22Rv1 (cell line): ENCODE measurements around the gene KICS2.

Experiments used
- H3K27ac ChIP-seq: fragments of 450-650 bp; 2 replicates; pipeline ENCODE4 v1.5.1; 2017
- CTCF ChIP-seq: fragments of 450-650 bp; IDR thresholded peaks from 2 replicates; pipeline ENCODE4 v1.5.1; 2017; ENCODE audit warnings: mild to moderate bottlenecking
- ZFX ChIP-seq: fragments of 450-650 bp; IDR thresholded peaks from 2 replicates; pipeline ENCODE4 v1.6.1; 2017; ENCODE audit warnings: antibody characterized with exemption, borderline replicate concordance

Gene KICS2

GRCh38 chr12:64177001-64177400, 45.1 kb downstream of the KICS2 start:
- no peak overlapping the region for H3K27ac ChIP-seq
- TF ChIP-seq CTCF (no peak), ZFX (no peak)

DNA sequence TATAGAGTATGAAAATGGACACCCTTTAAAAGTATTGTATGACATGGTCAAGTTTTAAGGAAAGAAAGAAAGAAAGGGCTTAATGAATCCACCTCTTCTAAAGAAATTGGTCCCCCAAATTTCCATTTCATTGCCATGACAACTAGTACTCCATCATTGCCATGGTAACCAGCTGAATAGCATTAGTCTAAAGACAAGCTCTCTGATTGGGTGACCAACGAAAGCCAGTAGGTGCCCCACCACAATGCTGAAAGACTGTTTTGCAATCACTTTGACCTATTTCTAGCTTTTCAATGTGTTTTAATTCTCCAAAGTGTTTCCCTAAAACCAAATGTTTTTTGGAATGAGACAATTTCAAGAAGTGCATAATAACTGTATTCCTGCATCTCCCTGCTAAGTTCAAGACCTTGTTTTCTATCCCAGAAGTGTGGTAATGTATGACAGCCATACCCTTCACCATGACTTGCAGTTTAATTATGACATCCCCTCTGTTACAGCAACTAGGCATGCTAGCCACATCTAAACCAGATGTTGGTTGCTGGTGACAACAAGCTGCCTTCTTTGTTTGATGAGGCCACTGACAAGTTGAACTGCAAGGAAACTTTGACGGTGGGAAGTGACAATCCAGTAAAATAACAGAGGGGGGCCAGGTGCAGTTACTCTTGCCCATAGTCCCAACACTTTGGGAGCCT, 46.7 kb downstream of the KICS2 start:
- H3K27ac ChIP-seq, result no peak overlapping the region
- TF ChIP-seq CTCF, result no peak
- TF ChIP-seq ZFX, result no peak

- no peak for TF ChIP-seq CTCF
- no peak for TF ChIP-seq ZFX
- H3K27ac ChIP-seq, result no peak overlapping the region
Observed at GRCh38 chr12:64173456-64173855, 48.6 kb downstream of the KICS2 start.
